Measurements from ENCODE around the gene CAMTA1.

Gene CAMTA1

GRCh38 chr1:6753320-6754140, 31.7 kb upstream of the CAMTA1 start:
- DNase-seq (ENCODE audit: low read depth): no peak

GRCh38 chr1:6756457-6756856, 28.8 kb upstream of the CAMTA1 start:
- no peak for TF ChIP-seq CTCF (IDR thresholded peaks at IDR 0.05; ENCODE audit: low read depth, low read length, missing control alignments)

More at GRCh38 chr1:6753320-6754140, 31.7 kb upstream of the CAMTA1 start:
- no peak overlapping the region for H3K4me3 ChIP-seq (ENCODE audit: low read depth, low read length)
- no peak for TF ChIP-seq CTCF (IDR thresholded peaks at IDR 0.05; ENCODE audit: low read depth, low read length, missing control alignments)

GRCh38 chr1:6757719-6758435, 27.4 kb upstream of the CAMTA1 start:
- TF ChIP-seq CTCF (IDR thresholded peaks at IDR 0.05; ENCODE audit: low read depth, low read length, missing control alignments): no peak
- H3K4me3 ChIP-seq (ENCODE audit: low read depth, low read length): no peak overlapping the region
- no peak for DNase-seq (ENCODE audit: low read depth)

More at GRCh38 chr1:6756457-6756856, 28.8 kb upstream of the CAMTA1 start:
- DNase-seq (ENCODE audit: low read depth): no peak
- H3K4me3 ChIP-seq (ENCODE audit: low read depth, low read length): no peak overlapping the region

- no peak overlapping the region for H3K4me3 ChIP-seq (ENCODE audit: low read depth, low read length)
- no peak for TF ChIP-seq CTCF (IDR thresholded peaks at IDR 0.05; ENCODE audit: low read depth, low read length, missing control alignments)
- no peak for DNase-seq (ENCODE audit: low read depth)
Observed at GRCh38 chr1:6761196-6761737, 24.0 kb upstream of the CAMTA1 start.

GRCh38 chr1:6762060-6762459, 23.2 kb upstream of the CAMTA1 start:
- no peak overlapping the region for H3K4me3 ChIP-seq (ENCODE audit: low read depth, low read length)
- no peak for DNase-seq (ENCODE audit: low read depth)
- TF ChIP-seq CTCF (IDR thresholded peaks at IDR 0.05; ENCODE audit: low read depth, low read length, missing control alignments): no peak

GRCh38 chr1:6770751-6771440, 14.4 kb upstream of the CAMTA1 start:
- H3K4me3 ChIP-seq (ENCODE audit: low read depth, low read length): no peak overlapping the region
- DNase-seq (ENCODE audit: low read depth): no peak
- TF ChIP-seq CTCF (IDR thresholded peaks at IDR 0.05; ENCODE audit: low read depth, low read length, missing control alignments): no peak

All from GM12864 (cell line).